GM12878 (cell line): ENCODE results near the gene MROH2A. TPM values are rescaled to one million over a fixed set of nuclear protein-coding genes. Genes with fewer than 3 reads are reported as not detected.

Experiments used
- ATAC-seq: fragments of 200-7000 bp; cut with Tn5 transposase; 3 replicates; pipeline ENCODE4 v1.9.1; 2020; ENCODE audit warnings: mild to moderate bottlenecking, moderate library complexity
- BruUV-seq: library from RNA; stranded (reverse); fragments of 400-500 nt; replicated peaks from 2 replicates; lab custom pipeline; 2021; lab: Mats Ljungman, UMichigan
- CTCF ChIA-PET: fragments of 300-600 bp; sonication (Branson Sonifier 250); formaldehyde crosslinking; extraction: SDS; loops from one replicate; lab custom pipeline; 2021; ENCODE audit warnings: inconsistent platforms; lab: Yijun Ruan, JAX
- POLR2A ChIA-PET: fragments of 350-600 bp; formaldehyde crosslinking; extraction: SDS; loops from one replicate; lab custom pipeline; 2021; ENCODE audit warnings: inconsistent platforms; lab: Charles Lee
- RAD21 ChIA-PET: fragments of 300-600 bp; sonication (Branson Sonifier 250); formaldehyde crosslinking; loops from one replicate; lab custom pipeline; 2023; ENCODE audit warnings: antibody characterized with exemption; ENCODE audit not compliant: unreplicated experiment; lab: Charles Lee
- SMC1A ChIA-PET: fragments of 300-600 bp; sonication (Branson Sonifier 250); formaldehyde crosslinking; loops from one replicate; lab custom pipeline; 2023; ENCODE audit not compliant: unreplicated experiment, uncharacterized antibody; lab: Charles Lee
- DNase-seq: peaks from one replicate; pipeline ENCODE4 v3.0.0-alpha.2; 2011; ENCODE audit warnings: low read depth, low spot score
- FAIRE-seq: peaks from 3 replicates; lab custom pipeline; 2011; peaks lifted over from hg19 to GRCh38; lab: Jason Lieb, UNC
- H2AFZ ChIP-seq: 2 replicates; pipeline ENCODE4 v1.6.0; 2011; ENCODE audit warnings: low read depth, low read length, control low read depth; ENCODE audit not compliant: control insufficient read depth
- H3K27ac ChIP-seq: 2 replicates; pipeline ENCODE4 v1.5.1; 2011; ENCODE audit warnings: control low read depth; ENCODE audit not compliant: control insufficient read depth, insufficient read depth
- H3K27me3 ChIP-seq, 2 experiments: replicated peaks in 1 of 2; 2 replicates each; pipeline versions ENCODE4 v1.6.0 to v1.6.1; 2011; ENCODE audit warnings: low read length in 1 of 2; ENCODE audit not compliant: control insufficient read depth in 2 of 2, insufficient read depth in 2 of 2
- H3K36me3 ChIP-seq, 2 experiments: 2 replicates each; pipeline ENCODE4 v1.5.1; 2011; ENCODE audit warnings: low read length in 1 of 2; ENCODE audit not compliant: control insufficient read depth in 2 of 2, insufficient read depth in 2 of 2
- H3K4me1 ChIP-seq: 2 replicates; pipeline ENCODE4 v1.6.1; 2011; ENCODE audit warnings: mild to moderate bottlenecking, low read length, moderate library complexity, mixed read lengths; ENCODE audit not compliant: control insufficient read depth, insufficient read depth
- H3K4me2 ChIP-seq: 2 replicates; pipeline ENCODE4 v1.6.0; 2011; ENCODE audit warnings: control low read depth; ENCODE audit not compliant: control insufficient read depth, insufficient read depth
- H3K4me3 ChIP-seq: fragments of 200-600 bp; sonication (generic); 2 replicates; pipeline ENCODE4 v1.5.1; 2016
- H3K79me2 ChIP-seq: 2 replicates; pipeline ENCODE4 v1.6.0; 2011; ENCODE audit warnings: low read length; ENCODE audit not compliant: control insufficient read depth, insufficient read depth
- H3K9ac ChIP-seq: 2 replicates; pipeline ENCODE4 v1.8.0; 2011; ENCODE audit warnings: low read length, control low read depth, mixed read lengths; ENCODE audit not compliant: control insufficient read depth, insufficient read depth
- H3K9me3 ChIP-seq: replicated peaks from 3 replicates; pipeline ENCODE4 v1.5.1; 2011; ENCODE audit warnings: mild to moderate bottlenecking, low read length; ENCODE audit not compliant: control insufficient read depth, insufficient read depth
- H4K20me1 ChIP-seq: 2 replicates; pipeline ENCODE4 v1.6.0; 2011; ENCODE audit not compliant: control insufficient read depth, insufficient read depth
- ASH2L ChIP-seq: fragments of 300-600, 200-600 bp; sonication (generic); IDR thresholded peaks from 2 replicates; pipeline ENCODE4 v1.6.1; 2017; ENCODE audit warnings: low read depth, mild to moderate bottlenecking, borderline replicate concordance
- DPF2 ChIP-seq: fragments of 450-650 bp; IDR thresholded peaks from 2 replicates; pipeline ENCODE4 v1.6.1; 2017; ENCODE audit warnings: mild to moderate bottlenecking
- EED ChIP-seq: sonication (generic); IDR thresholded peaks from 2 replicates; pipeline ENCODE4 v1.6.1; 2016; ENCODE audit warnings: antibody characterized with exemption, low read depth
- FOXK2 ChIP-seq: fragments of 450-650 bp; IDR thresholded peaks from 2 replicates; pipeline ENCODE4 v1.6.1; 2017; ENCODE audit warnings: mild to moderate bottlenecking, moderate library complexity
- HCFC1 ChIP-seq: fragments of 150-350 bp; IDR thresholded peaks from 2 replicates; pipeline ENCODE4 v1.6.1; 2014; ENCODE audit warnings: low read length
- HSF1 ChIP-seq: fragments of 150-350 bp; IDR thresholded peaks from 2 replicates; pipeline ENCODE4 v1.6.1; 2014; ENCODE audit warnings: mild to moderate bottlenecking, low read depth, low read length
- JUNB ChIP-seq: IDR thresholded peaks from 2 replicates; pipeline ENCODE4 v1.6.1; 2016; ENCODE audit warnings: antibody characterized with exemption, mild to moderate bottlenecking
- KDM1A ChIP-seq: fragments of 200-600 bp; sonication (generic); IDR thresholded peaks from 2 replicates; pipeline ENCODE4 v1.6.1; 2016; ENCODE audit warnings: borderline replicate concordance
- PAX8 ChIP-seq: fragments of 450-650 bp; IDR thresholded peaks from 2 replicates; pipeline ENCODE4 v1.6.1; 2017; ENCODE audit warnings: mild to moderate bottlenecking, moderate library complexity
- SP1 ChIP-seq: IDR thresholded peaks from one replicate; pipeline ENCODE4 v1.6.1; 2011; ENCODE audit warnings: low read depth, low read length
- TARDBP ChIP-seq: IDR thresholded peaks from 2 replicates; pipeline ENCODE4 v1.6.1; 2016; ENCODE audit warnings: borderline replicate concordance
- ZBTB33 ChIP-seq: fragments of 450-650 bp; IDR thresholded peaks from 2 replicates; pipeline ENCODE4 v1.6.1; 2017; ENCODE audit warnings: mild to moderate bottlenecking
- WGBS: methylation state at CpG from one replicate; pipeline ENCODE4 v1.1.6; 2016; ENCODE audit warnings: low lambda C conversion rate; ENCODE audit not compliant: insufficient replicate concordance, insufficient coverage; ENCODE audit errors: missing lambda C conversion rate; 5-methylcytosine and 5-hydroxymethylcytosine counted together
- in situ Hi-C: fragments of 300-500 bp; cut with MboI; formaldehyde crosslinking; loops from 9 replicates; pipeline ENCODE4 v1.14.3; 2018; ENCODE audit warnings: mixed read lengths
- intact Hi-C: fragments of 100-400 bp; cut with micrococcal nuclease; formaldehyde crosslinking; loops from one replicate; pipeline ENCODE4 v1.14.2; 2022; ENCODE audit not compliant: unreplicated experiment
- polyA plus RNA-seq, 11 experiments: library from polyadenylated mRNA; depleted of rRNA in 4 of 11; unstranded in 6 of 11; stranded (reverse) in 5 of 11; fragments of >200 nt; fragmentation: Nextera tagmentation in 4 of 11; fragmentation: Illumina TruSeq in 1 of 11; extraction: Ambion mirVana in 4 of 11; extraction: Trizol in 1 of 11; gene quantifications; 1 replicate in 1 of 11; 2 replicates in 10 of 11; pipeline versions ENCODE4 v1.2.1 to v1.2.3, GENCODE V29; 2011 to 2016; ENCODE audit warnings: inconsistent platforms in 2 of 11, missing spikeins in 2 of 11, low read depth in 1 of 11
- total RNA-seq, 4 experiments: library from RNA; depleted of rRNA in 3 of 4; stranded (reverse); fragments of >200 nt in 3 of 4; fragmentation: Illumina TruSeq in 1 of 4; extraction: Trizol in 1 of 4; gene quantifications; 2 replicates each; pipeline versions ENCODE4 v1.2.1 to v1.2.3, GENCODE V29; 2013 to 2021
- TF ChIP-seq, protein P1 (sequence below): fragments of 450-650 bp; IDR thresholded peaks from 2 replicates; pipeline ENCODE4 v1.6.1; 2017; ENCODE audit warnings: borderline replicate concordance
- TF ChIP-seq, protein P2 (sequence below): fragments of 450-650 bp; conservative IDR thresholded peaks from 2 replicates; pipeline ENCODE4 v1.6.1; 2017; ENCODE audit warnings: mild to moderate bottlenecking, moderate library complexity

The MROH2A gene
- total and polyA plus RNA-seq, 10 of the 15 experiments (the other 5 are each of a cell fraction or from before 2014, with no cell fraction given): not detected

- H3K27ac ChIP-seq: no peak overlapping the region
- ChIA-PET POLR2A (no interaction called here), RAD21 (no interaction called here), CTCF (no interaction called here), SMC1A (no interaction called here)
- no peak for FAIRE-seq
- no peak overlapping the region for H3K4me3 ChIP-seq
- in situ Hi-C loops: no loop called here
- BruUV-seq: no TSS peak
- H4K20me1 ChIP-seq: no peaks in the 10 kb centered on the region
- H3K9ac ChIP-seq: no peak overlapping the region
- TF ChIP-seq HSF1: no peak
- TF ChIP-seq PAX8: no peak
- TF ChIP-seq ZBTB33: no peak
- TF ChIP-seq HCFC1: no peak
- TF ChIP-seq ASH2L: no peak
- no peak for TF ChIP-seq SP1
- no peak for TF ChIP-seq KDM1A
- TF ChIP-seq FOXK2: no peak
- TF ChIP-seq, protein P1, sequence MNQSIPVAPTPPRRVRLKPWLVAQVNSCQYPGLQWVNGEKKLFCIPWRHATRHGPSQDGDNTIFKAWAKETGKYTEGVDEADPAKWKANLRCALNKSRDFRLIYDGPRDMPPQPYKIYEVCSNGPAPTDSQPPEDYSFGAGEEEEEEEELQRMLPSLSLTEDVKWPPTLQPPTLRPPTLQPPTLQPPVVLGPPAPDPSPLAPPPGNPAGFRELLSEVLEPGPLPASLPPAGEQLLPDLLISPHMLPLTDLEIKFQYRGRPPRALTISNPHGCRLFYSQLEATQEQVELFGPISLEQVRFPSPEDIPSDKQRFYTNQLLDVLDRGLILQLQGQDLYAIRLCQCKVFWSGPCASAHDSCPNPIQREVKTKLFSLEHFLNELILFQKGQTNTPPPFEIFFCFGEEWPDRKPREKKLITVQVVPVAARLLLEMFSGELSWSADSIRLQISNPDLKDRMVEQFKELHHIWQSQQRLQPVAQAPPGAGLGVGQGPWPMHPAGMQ: no peak
- TF ChIP-seq DPF2: no peak
- no peak for TF ChIP-seq EED
- TF ChIP-seq, protein P2, sequence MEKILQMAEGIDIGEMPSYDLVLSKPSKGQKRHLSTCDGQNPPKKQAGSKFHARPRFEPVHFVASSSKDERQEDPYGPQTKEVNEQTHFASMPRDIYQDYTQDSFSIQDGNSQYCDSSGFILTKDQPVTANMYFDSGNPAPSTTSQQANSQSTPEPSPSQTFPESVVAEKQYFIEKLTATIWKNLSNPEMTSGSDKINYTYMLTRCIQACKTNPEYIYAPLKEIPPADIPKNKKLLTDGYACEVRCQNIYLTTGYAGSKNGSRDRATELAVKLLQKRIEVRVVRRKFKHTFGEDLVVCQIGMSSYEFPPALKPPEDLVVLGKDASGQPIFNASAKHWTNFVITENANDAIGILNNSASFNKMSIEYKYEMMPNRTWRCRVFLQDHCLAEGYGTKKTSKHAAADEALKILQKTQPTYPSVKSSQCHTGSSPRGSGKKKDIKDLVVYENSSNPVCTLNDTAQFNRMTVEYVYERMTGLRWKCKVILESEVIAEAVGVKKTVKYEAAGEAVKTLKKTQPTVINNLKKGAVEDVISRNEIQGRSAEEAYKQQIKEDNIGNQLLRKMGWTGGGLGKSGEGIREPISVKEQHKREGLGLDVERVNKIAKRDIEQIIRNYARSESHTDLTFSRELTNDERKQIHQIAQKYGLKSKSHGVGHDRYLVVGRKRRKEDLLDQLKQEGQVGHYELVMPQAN: no peak
- no peak for TF ChIP-seq JUNB
- no peak for TF ChIP-seq TARDBP
- H2AFZ ChIP-seq: no peak overlapping the region
- no peak for ATAC-seq
- no peaks in the 10 kb centered on the region for H3K36me3 ChIP-seq
- no peak for DNase-seq
- H3K4me2 ChIP-seq: no peak overlapping the region
- no peaks in the 10 kb centered on the region for H3K79me2 ChIP-seq
- no peaks in the 10 kb centered on the region for H3K4me1 ChIP-seq
- H3K27me3 ChIP-seq: no peaks in the 10 kb centered on the region; a peak in 1 of 4 replicates
- no peaks in the 10 kb centered on the region for H3K9me3 ChIP-seq
- intact Hi-C loops: no loop called here
- WGBS: 0% methylated on average over 3 of the region's 3 CpGs
Observed at GRCh38 chr2:233802132-233802815, 24.1 kb downstream of the MROH2A start.
